Ishikawa (cell line): ENCODE results near the gene BCL2L13.

Source experiments
- CEBPB ChIP-seq: IDR thresholded peaks from 2 replicates; pipeline ENCODE4 v1.6.1; 2012
- CREB1 ChIP-seq: IDR thresholded peaks from 2 replicates; pipeline ENCODE4 v1.6.1; 2012; ENCODE audit warnings: low read depth
- EGR1 ChIP-seq: IDR thresholded peaks from 2 replicates; pipeline ENCODE4 v1.6.1; 2012
- EP300 ChIP-seq: IDR thresholded peaks from 2 replicates; pipeline ENCODE4 v1.6.1; 2012; ENCODE audit warnings: borderline replicate concordance
- FOXM1 ChIP-seq: IDR thresholded peaks from 2 replicates; pipeline ENCODE4 v1.6.1; 2012; ENCODE audit warnings: low read depth, borderline replicate concordance
- MAX ChIP-seq: IDR thresholded peaks from 2 replicates; pipeline ENCODE4 v1.6.1; 2012
- NFIC ChIP-seq: IDR thresholded peaks from 2 replicates; pipeline ENCODE4 v1.6.1; 2012
- RAD21 ChIP-seq: IDR thresholded peaks from 2 replicates; pipeline ENCODE4 v1.6.1; 2012; ENCODE audit warnings: low read depth
- TAF1 ChIP-seq: IDR thresholded peaks from 2 replicates; pipeline ENCODE4 v1.6.1; 2012; ENCODE audit warnings: low read depth, mild to moderate bottlenecking
- TCF12 ChIP-seq: IDR thresholded peaks from 2 replicates; pipeline ENCODE4 v1.6.1; 2012; ENCODE audit warnings: low read depth
- TEAD4 ChIP-seq: IDR thresholded peaks from 2 replicates; pipeline ENCODE4 v1.6.1; 2012
- USF1 ChIP-seq: IDR thresholded peaks from 2 replicates; pipeline ENCODE4 v1.6.1; 2012
- YY1 ChIP-seq: IDR thresholded peaks from 2 replicates; pipeline ENCODE4 v1.6.1; 2012; ENCODE audit warnings: low read depth
- ZBTB7A ChIP-seq: IDR thresholded peaks from 2 replicates; pipeline ENCODE4 v1.6.1; 2012; ENCODE audit warnings: low read depth
- TF ChIP-seq, protein P1 (sequence below): IDR thresholded peaks from 2 replicates; pipeline ENCODE4 v1.6.1; 2012; ENCODE audit warnings: low read depth, mild to moderate bottlenecking

The BCL2L13 gene

DNA sequence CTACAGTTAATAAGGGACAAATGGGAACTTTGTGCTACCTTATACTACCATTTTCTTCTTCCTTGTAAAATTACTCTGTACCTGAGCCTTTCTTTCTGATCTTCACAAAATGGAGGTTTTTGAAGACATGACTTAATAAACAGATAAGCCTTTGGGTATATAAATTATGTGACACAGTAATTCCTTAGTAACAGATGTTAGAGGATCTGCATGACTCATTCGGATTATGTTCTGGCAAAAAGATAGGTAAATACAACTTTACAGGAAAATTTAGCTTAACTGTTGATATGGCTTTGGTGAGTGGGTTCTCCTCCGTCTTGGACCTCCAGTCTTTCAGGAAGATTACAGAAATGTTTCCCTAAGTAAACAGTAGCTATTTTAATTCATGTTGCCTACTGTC, 73.9 kb downstream of the BCL2L13 start:
- TF ChIP-seq CEBPB (no peak), TCF12 (no peak), YY1 (no peak), MAX (no peak), NFIC (no peak), TEAD4 (no peak), ZBTB7A (no peak), TAF1 (no peak), FOXM1 (no peak), EGR1 (no peak), RAD21 (no peak), EP300 (no peak), USF1 (no peak), CREB1 (no peak)
- TF ChIP-seq, protein P1, sequence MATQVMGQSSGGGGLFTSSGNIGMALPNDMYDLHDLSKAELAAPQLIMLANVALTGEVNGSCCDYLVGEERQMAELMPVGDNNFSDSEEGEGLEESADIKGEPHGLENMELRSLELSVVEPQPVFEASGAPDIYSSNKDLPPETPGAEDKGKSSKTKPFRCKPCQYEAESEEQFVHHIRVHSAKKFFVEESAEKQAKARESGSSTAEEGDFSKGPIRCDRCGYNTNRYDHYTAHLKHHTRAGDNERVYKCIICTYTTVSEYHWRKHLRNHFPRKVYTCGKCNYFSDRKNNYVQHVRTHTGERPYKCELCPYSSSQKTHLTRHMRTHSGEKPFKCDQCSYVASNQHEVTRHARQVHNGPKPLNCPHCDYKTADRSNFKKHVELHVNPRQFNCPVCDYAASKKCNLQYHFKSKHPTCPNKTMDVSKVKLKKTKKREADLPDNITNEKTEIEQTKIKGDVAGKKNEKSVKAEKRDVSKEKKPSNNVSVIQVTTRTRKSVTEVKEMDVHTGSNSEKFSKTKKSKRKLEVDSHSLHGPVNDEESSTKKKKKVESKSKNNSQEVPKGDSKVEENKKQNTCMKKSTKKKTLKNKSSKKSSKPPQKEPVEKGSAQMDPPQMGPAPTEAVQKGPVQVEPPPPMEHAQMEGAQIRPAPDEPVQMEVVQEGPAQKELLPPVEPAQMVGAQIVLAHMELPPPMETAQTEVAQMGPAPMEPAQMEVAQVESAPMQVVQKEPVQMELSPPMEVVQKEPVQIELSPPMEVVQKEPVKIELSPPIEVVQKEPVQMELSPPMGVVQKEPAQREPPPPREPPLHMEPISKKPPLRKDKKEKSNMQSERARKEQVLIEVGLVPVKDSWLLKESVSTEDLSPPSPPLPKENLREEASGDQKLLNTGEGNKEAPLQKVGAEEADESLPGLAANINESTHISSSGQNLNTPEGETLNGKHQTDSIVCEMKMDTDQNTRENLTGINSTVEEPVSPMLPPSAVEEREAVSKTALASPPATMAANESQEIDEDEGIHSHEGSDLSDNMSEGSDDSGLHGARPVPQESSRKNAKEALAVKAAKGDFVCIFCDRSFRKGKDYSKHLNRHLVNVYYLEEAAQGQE, result no peak

- TF ChIP-seq FOXM1 (no peak), NFIC (no peak), EP300 (no peak), TCF12 (no peak), TAF1 (no peak), TEAD4 (no peak), MAX (no peak), CREB1 (no peak), ZBTB7A (no peak), RAD21 (no peak), USF1 (no peak), YY1 (no peak), CEBPB (no peak), EGR1 (no peak)
- TF ChIP-seq, protein P1, result no peak
Measured at GRCh38 chr22:17716529-17716928, 78.0 kb downstream of the BCL2L13 start.

DNA sequence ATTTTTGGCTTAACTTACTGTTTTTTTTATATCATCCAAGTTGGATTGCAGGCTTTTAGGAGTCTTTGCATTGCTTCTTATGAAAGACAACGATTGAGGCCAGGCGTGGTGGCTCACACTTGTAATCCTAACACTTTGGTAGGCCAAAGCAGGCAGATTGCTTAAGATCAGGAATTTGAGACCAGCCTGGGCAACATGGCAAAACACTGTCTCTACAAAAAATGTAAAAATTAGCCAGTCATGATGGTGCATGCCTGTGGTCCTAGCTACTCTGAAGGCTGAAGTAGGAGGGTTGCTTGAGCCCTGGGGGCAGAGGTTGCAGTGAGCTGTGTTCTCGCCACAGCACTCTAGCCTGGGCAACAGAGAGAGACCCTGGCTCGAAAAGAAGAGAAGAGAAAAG, 79.2 kb downstream of the BCL2L13 start:
- TF ChIP-seq EP300 (no peak), YY1 (no peak)

GRCh38 chr22:17719911-17720310, 81.4 kb downstream of the BCL2L13 start:
- TF ChIP-seq TEAD4 (no peak), TCF12 (no peak), RAD21 (no peak), TAF1 (no peak), EP300 (no peak), CREB1 (no peak), MAX (no peak), CEBPB (no peak), FOXM1 (no peak), EGR1 (no peak), USF1 (no peak), YY1 (no peak)
- TF ChIP-seq, protein P1, result no peak

GRCh38 chr22:17724241-17724640, 85.7 kb downstream of the BCL2L13 start:
- TF ChIP-seq USF1, result no peak
- TF ChIP-seq TEAD4, result no peak
- no peak for TF ChIP-seq TAF1
- no peak for TF ChIP-seq EGR1
